Measurements from ENCODE around the gene LAMA2.
"Not testable (repeated sequence)": the region's sequence is repeated elsewhere in the genome, so short reads cannot be mapped to it uniquely, and the experiment has no call there.

The LAMA2 gene

GRCh38 chr6:129033581-129033980 is 150.6 kb downstream of the LAMA2 start:
- no peak for TF ChIP-seq CTCF (IDR thresholded peaks at IDR 0.05; ENCODE audit: borderline replicate concordance, control extremely low read depth, extremely low read depth, insufficient read depth, missing control alignments)
- no peak for DNase-seq (ENCODE audit: low spot score)
- in situ Hi-C loops (cut with MboI; ENCODE audit: low sequenced_read_pairs, unreplicated experiment), result no loop called here

GRCh38 chr6:129041563-129041962 is 158.6 kb downstream of the LAMA2 start:
- no peak for TF ChIP-seq CTCF (IDR thresholded peaks at IDR 0.05; ENCODE audit: borderline replicate concordance, control extremely low read depth, extremely low read depth, insufficient read depth, missing control alignments)
- in situ Hi-C loops (cut with MboI; ENCODE audit: low sequenced_read_pairs, unreplicated experiment), result no loop called here

GRCh38 chr6:129046526-129046925 is 163.6 kb downstream of the LAMA2 start:
- no peak for TF ChIP-seq CTCF (IDR thresholded peaks at IDR 0.05; ENCODE audit: borderline replicate concordance, control extremely low read depth, extremely low read depth, insufficient read depth, missing control alignments)
- in situ Hi-C loops (cut with MboI; ENCODE audit: low sequenced_read_pairs, unreplicated experiment), result no loop called here
- no peak for DNase-seq (ENCODE audit: low spot score)

More at GRCh38 chr6:129041563-129041962, 158.6 kb downstream of the LAMA2 start:
- DNase-seq (ENCODE audit: low spot score), result no peak

GRCh38 chr6:129047834-129048233 is 164.9 kb downstream of the LAMA2 start:
- no peak for TF ChIP-seq CTCF (IDR thresholded peaks at IDR 0.05; ENCODE audit: borderline replicate concordance, control extremely low read depth, extremely low read depth, insufficient read depth, missing control alignments)
- in situ Hi-C loops (cut with MboI; ENCODE audit: low sequenced_read_pairs, unreplicated experiment), result no loop called here

GRCh38 chr6:129050086-129050485 is 167.1 kb downstream of the LAMA2 start:
- TF ChIP-seq CTCF (IDR thresholded peaks at IDR 0.05; ENCODE audit: borderline replicate concordance, control extremely low read depth, extremely low read depth, insufficient read depth, missing control alignments), result no peak

More at GRCh38 chr6:129047834-129048233, 164.9 kb downstream of the LAMA2 start:
- DNase-seq (ENCODE audit: low spot score), result no peak

GRCh38 chr6:129053143-129053542 is 170.2 kb downstream of the LAMA2 start:
- DNase-seq (ENCODE audit: low spot score); in situ Hi-C loops (cut with MboI; ENCODE audit: low sequenced_read_pairs, unreplicated experiment): not testable (repeated sequence)

More at GRCh38 chr6:129050086-129050485, 167.1 kb downstream of the LAMA2 start:
- DNase-seq (ENCODE audit: low spot score), result no peak
- in situ Hi-C loops (cut with MboI; ENCODE audit: low sequenced_read_pairs, unreplicated experiment), result no loop called here

GRCh38 chr6:129055796-129056195 is 172.9 kb downstream of the LAMA2 start:
- no peak for TF ChIP-seq CTCF (IDR thresholded peaks at IDR 0.05; ENCODE audit: borderline replicate concordance, control extremely low read depth, extremely low read depth, insufficient read depth, missing control alignments)
- in situ Hi-C loops (cut with MboI; ENCODE audit: low sequenced_read_pairs, unreplicated experiment), result no loop called here
- no peak for DNase-seq (ENCODE audit: low spot score)

Measured in GM13976 (cell line).